Right ventricle myocardium inferior (tissue), 1 donor: ENCODE results near the gene ARHGAP5. TPM values are rescaled to one million over a fixed set of nuclear protein-coding genes. Genes with fewer than 3 reads are reported as not detected.
"Not testable (repeated sequence)": the region's sequence is repeated elsewhere in the genome, so short reads cannot be mapped to it uniquely, and the experiment has no call there.

Experiments
- ATAC-seq: fragments of 200-7000 bp; cut with Tn5 transposase; one replicate; pipeline ENCODE4 v1.9.1; 2020; ENCODE audit warnings: mild to moderate bottlenecking, moderate library complexity
- DNase-seq: peaks from one replicate; pipeline ENCODE4 v3.0.0; 2021; ENCODE audit errors: missing footprints
- intact Hi-C: fragments of 100-400 bp; cut with DNase I; formaldehyde crosslinking; loops from one replicate; pipeline ENCODE4 v1.11.0; 2022
- total RNA-seq: library from RNA; stranded (reverse); fragmentation: NEBNext Ultra II Directional; extraction: Animal tissue kit (Norgen Biotek cat#: 25700); gene quantifications from one replicate; pipeline ENCODE4 v1.2.1, GENCODE V29; 2021
- donor health status: DM: no; HTN: yes; CAD: no; lungs with severe emphysema.

The ARHGAP5 gene
- total RNA-seq, 1 donor from 2014 or later: 210 TPM

DNA sequence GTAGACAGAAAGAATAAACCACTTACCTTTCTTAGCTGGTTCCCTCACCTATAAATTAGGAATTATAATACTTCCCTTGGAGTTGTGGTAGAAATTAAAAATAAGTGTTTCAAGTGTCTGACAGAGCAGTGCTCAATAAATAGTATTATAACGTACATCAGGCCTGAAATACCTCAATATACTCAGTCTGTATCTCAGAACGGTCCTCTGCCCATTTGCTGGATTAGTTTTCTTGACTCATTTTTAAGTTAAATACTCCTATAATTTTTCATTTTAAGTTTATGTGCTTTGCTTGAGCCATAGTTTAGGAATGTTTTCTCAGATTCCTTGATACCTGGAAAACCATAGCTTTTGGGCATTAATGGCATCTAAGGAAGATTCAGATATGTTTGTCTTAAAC, 22.4 kb downstream of the ARHGAP5 start:
- DNase-seq: no peak
- intact Hi-C loops: no loop called here
- ATAC-seq: no peak

- intact Hi-C loops: no loop called here
- ATAC-seq (no peak), DNase-seq (no peak)
These were observed 23.1 kb downstream of the ARHGAP5 start for GRCh38 chr14:32100175-32100574.

GRCh38 chr14:32102152-32102787, 25.2 kb downstream of the ARHGAP5 start:
- no peak for ATAC-seq
- intact Hi-C loops: no loop called here
- DNase-seq: no peak

DNA sequence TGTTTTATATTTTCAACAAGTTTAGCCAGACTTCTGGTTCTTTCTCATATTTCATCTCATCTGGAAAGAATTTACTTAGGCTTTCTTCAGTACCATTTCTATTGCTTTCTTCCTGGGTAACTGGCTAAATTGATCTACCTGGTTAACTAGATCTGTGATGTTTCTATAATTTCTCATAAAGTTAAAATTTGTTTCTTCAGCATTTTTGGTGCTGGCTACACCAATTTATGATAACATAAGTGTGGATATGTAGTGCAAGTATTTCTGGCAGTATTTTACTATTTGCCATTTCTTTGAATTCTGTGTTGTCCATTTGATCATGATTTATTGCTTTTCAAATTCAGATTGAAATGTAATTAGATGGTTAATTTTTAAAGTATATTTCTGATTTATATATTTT, 25.9 kb downstream of the ARHGAP5 start:
- ATAC-seq (no peak), DNase-seq (no peak)
- intact Hi-C loops: no loop called here

GRCh38 chr14:32104308-32104707, 27.2 kb downstream of the ARHGAP5 start:
- intact Hi-C loops: no loop called here
- DNase-seq: no peak
- ATAC-seq: no peak

DNA sequence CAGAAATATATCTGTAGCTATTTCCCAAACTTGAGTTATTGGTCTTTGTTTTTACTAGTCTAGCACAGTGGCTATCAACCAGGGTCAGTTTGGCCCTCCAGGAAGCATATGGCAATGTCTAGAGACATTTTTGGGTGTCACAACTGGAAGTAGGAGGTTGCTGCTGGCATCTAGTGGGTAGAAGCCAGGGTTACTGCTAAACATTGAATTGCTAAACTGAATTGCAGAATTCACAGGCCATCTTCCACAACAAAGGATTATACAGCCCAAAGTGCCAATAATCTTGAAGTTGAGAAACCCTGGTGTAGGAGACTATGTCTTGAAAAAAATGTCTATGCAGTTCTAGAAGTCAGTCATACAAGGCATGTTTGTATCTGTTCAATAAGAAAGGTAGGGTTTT, 27.7 kb downstream of the ARHGAP5 start:
- intact Hi-C loops: no loop called here
- ATAC-seq (no peak), DNase-seq (no peak)

- ATAC-seq (no peak), DNase-seq (no peak)
- intact Hi-C loops: no loop called here
These were observed 32.8 kb downstream of the ARHGAP5 start for GRCh38 chr14:32109676-32110547.

DNA sequence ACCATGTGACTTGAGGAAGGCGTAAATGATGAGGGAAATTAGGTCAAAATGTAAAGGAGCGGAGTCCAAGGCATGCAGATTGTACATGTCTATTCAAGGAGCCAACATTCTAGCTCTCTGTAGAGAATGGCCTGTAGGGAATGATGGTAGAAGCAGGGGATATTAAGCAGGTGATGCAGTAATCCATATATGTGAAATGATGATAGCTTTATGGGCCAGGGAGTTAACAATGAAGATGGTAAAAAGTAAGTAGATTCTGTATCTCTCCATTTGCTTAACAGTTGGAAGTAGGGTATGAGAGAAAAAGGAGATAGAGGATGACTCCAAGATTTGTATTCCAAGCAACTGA, 33.4 kb downstream of the ARHGAP5 start:
- no peak for ATAC-seq
- no peak for DNase-seq
- intact Hi-C loops: no loop called here

DNA sequence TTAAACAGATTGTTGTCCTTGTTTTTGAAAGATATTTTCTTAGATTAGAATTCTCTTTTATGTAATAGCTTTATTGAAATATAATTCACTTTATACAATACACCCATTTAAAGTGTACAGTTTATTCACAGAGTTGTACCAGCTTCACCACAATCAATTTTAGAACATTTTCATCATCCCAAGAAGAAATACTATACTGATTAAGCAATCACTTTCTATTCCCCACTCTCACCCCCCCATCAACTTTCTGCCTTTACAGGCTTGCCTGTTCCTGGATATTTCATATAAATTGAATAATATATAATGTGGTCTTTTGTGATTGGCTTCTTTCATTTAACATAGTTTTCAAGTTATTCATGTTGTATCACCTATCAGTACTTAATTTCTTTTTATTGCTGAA, 44.4 kb downstream of the ARHGAP5 start:
- intact Hi-C loops: no loop called here
- DNase-seq: no peak
- no peak for ATAC-seq

DNA sequence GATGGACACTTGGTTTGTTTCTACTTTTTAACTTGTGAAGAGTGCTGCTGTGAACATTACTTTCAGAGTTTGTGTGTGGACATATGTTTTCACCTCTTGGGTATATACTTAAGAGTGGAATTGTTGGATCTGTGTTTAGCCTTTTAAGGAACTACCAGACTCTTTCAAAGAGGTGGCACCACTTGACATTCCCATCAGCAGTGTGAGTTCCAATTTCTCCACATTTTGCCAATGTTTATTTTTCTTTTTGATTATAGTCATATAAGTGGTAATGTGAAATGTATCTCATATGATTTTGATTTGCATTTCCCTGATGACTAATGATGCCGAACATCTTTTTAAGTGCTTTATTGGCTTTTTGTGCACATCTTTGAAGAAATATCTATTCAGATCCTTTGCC, 44.8 kb downstream of the ARHGAP5 start:
- DNase-seq: no peak
- no peak for ATAC-seq
- intact Hi-C loops: no loop called here

DNA sequence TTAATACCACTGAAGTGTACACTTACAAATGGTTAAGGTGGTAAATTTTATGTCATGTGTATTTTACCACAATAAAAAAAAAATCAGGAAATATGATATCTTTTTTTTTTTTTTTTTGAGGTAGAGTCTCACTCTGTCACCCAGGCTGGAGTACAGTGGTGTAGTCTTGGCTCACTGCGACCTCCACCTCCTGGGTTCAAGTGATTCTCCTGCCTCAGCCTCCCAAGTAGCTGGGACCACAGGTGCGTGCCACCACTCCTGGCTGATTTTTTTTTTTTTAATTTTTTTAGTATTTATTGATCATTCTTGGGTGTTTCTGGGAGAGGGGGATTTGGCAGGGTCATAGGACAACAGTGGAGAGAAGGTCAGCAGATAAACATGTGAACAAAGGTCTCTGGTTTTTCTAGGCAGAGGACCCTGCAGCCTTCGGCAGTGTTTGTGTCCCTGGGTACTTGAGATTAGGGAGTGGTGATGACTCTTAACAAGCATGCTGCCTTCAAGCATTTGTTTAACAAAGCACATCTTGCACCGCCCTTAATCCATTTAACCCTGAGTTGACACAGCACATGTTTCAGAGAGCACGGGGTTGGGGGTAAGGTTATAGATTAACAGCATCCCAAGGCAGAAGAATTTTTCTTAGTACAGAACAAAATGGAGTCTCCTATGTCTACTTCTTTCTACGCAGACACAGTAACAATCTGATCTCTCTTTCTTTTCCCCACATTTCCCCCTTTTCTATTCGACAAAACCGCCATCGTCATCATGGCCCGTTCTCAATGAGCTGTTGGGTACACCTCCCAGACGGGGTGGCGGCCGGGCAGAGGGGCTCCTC, 50.0 kb downstream of the ARHGAP5 start:
- DNase-seq, ATAC-seq: not testable (repeated sequence)
- intact Hi-C loops: loop anchor here (5.0 kb wide), 1 partner anchor 50 kb away; the partner anchor contains the start of gene ARHGAP5

DNA sequence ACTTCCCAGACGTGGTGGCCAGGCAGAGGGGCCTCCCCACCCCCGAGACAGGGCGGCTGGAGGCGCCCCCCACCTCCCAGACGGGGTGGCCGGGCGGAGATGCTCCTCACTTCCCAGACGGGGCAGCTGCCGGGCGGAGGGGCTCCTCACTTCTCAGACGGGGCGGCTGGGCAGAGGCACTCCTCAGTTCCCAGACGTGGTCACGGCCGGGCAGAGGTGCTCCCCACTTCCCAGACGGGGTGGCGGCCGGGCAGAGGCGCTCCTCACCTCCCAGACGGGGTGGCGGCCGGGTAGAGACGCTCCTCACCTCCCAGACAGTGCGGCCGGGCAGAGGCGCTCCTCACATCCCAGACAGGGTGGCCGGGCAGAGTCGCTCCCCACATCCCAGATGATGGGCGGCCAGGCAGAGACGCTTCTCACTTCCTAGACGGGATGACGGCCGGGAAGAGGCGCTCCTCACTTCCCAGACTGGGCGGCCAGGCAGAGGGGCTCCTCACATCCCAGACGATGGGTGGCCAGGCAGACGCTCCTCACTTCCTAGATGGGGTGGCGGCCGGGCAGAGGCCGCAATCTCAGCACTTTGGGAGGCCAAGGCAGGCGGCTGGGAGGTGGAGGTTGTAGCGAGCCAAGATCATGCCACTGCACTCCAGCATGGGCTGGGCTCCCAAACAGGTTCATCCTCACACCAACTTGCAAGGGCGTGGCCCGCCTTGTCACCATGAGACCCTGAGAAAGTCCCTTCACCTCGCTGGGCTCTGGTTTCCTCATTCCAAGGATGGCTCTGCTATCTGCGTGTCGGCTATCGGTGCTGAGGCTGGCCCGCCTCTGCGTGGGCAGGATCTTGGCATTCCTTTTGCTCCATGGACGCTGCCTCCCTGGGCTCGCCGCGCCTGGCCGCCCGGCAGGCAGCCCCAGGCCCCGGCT, 50.9 kb downstream of the ARHGAP5 start:
- intact Hi-C loops: loop anchor here (5.0 kb wide), 1 partner anchor 51 kb away; the partner anchor contains the start of gene ARHGAP5
- DNase-seq (peak; percentile 66), ATAC-seq (peak; percentile 71)

GRCh38 chr14:32128703-32129102, 51.6 kb downstream of the ARHGAP5 start:
- intact Hi-C loops: loop anchor here (5.0 kb wide), 1 partner anchor 51 kb away; the partner anchor contains the start of gene ARHGAP5
- ATAC-seq: peak; percentile 54

DNA sequence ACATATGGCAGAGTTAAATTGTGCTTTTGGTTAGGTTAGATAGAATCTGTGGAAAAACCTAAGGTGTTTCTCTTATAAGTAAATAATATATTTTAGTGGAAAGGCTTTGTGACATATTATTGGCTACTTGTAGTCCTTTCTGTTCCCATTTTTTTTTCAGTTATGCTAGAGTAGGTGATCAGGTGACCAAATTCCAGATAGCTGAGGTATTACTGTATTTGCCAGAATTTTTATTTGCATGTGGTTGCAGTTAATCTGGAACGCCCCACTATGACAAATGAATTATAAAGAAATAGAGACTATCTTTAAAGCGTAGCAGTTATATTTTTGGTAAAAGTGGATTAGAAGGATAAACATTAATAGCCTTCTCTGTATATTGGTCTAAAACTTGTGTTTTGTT, 52.0 kb downstream of the ARHGAP5 start:
- DNase-seq (no peak), ATAC-seq (no peak)
- intact Hi-C loops: loop anchor here (5.0 kb wide), 1 partner anchor 52 kb away; the partner anchor contains the start of gene ARHGAP5

More at GRCh38 chr14:32128703-32129102, 51.6 kb downstream of the ARHGAP5 start:
- DNase-seq: no peak

DNA sequence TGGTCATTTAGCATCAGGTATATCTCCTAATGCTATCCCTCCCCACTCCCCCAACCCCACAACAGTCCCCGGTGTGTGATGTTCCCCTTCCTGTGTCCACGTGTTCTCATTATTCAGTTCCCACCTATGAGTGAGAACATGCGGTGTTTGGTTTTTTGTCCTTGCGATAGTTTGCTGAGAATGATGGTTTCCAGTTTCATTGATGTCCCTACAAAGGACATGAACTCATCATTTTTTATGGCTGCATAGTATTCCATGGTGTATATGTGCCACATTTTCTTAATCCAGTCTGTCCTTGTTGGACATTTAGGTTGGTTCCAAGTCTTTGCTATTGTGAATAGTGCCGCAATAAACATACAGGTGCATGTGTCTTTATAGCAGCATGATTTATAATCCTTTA, 54.6 kb downstream of the ARHGAP5 start:
- DNase-seq, ATAC-seq, intact Hi-C loops: not testable (repeated sequence)

GRCh38 chr14:32134448-32135097, 57.5 kb downstream of the ARHGAP5 start:
- no peak for ATAC-seq
- no peak for DNase-seq
- intact Hi-C loops: no loop called here

DNA sequence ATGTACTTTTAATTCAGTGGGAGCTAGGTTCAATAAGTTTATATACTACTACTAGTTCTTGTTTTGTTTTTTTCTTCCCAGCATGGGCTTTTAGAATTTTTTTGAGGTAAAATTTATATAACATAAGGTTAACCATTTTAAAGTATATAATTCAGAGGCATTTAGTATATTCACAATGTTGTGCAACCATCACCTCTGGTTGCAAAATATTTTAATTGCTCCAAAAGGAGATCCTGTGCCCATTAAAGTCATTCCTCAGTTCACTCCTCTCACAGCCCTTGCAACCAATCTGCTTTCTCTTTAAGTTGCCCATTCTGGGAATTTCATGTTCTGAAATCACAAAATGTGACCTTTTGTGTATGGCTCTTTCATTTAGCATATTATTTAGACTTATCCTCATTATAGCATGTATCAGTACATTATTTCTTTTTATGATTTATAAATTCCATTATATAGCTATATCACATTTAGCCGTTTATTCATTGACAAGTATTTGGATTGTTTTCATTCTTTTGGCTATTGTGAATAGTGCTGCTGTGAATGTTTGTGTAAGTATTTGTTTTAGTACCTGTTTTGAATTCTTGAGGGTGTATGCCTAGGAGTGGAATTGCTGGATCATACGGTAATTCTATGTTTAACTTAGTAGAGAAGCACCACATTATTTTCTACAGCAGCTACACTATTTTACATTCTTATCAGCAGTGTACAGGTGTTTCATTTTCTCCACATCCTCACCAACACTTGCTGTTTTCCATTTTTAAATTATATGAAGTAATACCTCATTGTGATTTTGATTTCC, 59.1 kb downstream of the ARHGAP5 start:
- ATAC-seq: no peak
- intact Hi-C loops: no loop called here

More for the DNA sequence above, 59.1 kb downstream of the ARHGAP5 start:
- DNase-seq: no peak
